Measurements from ENCODE around the gene GLRX3. TPM values are rescaled to one million over a fixed set of nuclear protein-coding genes. Genes with fewer than 3 reads are reported as not detected.

The GLRX3 gene
- total RNA-seq, 1 experiment from 2014 or later = 177 TPM

DNA sequence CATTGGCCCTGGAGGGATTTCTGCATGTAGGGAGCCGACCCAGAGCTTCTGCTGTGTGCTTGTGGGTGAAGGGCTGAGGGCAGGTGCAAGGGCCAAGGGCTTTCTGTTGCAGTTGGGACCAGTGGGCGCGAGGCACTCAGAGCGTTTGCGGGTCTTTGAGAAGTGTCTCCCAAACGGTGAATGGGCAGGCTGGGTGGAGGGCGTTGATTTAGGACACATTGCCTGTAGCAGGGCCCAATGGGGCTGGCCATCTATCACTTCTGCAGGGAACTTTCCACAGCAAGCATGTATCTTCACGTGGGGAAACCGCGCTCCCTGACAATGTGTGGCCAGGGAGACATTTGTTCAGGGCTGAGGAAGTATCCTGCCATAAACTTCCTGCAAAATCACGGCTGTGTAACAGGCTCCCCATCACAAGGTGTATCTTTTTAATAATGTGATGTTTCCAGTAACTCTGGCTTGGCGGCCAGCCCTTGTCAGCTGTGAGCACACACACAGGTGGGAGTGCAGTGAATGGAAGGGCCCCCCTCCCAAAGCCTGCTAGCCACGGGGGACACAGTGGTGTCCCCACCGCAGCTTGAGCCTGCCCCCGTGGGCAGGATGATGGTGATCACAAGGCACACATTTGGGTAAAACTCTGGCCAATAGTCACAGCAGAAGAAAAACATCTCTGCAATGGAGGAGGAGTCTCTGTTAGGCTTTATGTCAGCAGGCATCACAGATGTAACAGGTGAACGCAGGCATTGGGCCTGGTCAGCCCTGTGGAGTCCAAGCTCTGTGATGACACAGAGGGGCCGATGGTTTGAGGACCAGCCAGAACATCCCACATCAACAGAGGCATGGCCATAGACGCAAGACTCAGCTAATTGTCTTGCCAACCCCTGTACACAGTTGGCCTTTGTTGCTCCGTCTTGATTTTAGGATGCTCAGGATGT lies 84.3 kb downstream of the GLRX3 start:
- TF ChIP-seq CTCF (IDR thresholded peaks at IDR 0.05; ENCODE audit: unreplicated experiment) = no peak

GRCh38 chr10:130221456-130222375 lies 85.5 kb downstream of the GLRX3 start:
- H3K4me3 Mint-ChIP-seq (ENCODE audit: unreplicated experiment) = no peak overlapping the region
- no peak for TF ChIP-seq CTCF (IDR thresholded peaks at IDR 0.05; ENCODE audit: unreplicated experiment)
- peaks cover 10% of the 10 kb centered on the region for H3K27me3 Mint-ChIP-seq (ENCODE audit: insufficient read depth, unreplicated experiment)
- no peaks in the 10 kb centered on the region for H3K36me3 Mint-ChIP-seq (ENCODE audit: insufficient read depth, unreplicated experiment)
- no peak overlapping the region for H3K27ac Mint-ChIP-seq (ENCODE audit: low read depth, unreplicated experiment)
- CTCF ChIA-PET = interaction anchor here (0.9 kb wide), 1 partner anchor 9 kb away, joined by 3 read pairs; no protein-coding TSS in a partner anchor
- BruUV-seq (replicated peaks) = no TSS peak
- no peak for DNase-seq (ENCODE audit: unreplicated experiment)
- POLR2A ChIA-PET = no interaction called here
- intact Hi-C loops (cut with micrococcal nuclease) = no loop called here
- H3K4me1 Mint-ChIP-seq (ENCODE audit: insufficient read depth, unreplicated experiment) = no peaks in the 10 kb centered on the region
- H3K9me3 Mint-ChIP-seq (ENCODE audit: unreplicated experiment) = no peaks in the 10 kb centered on the region

More for the DNA sequence above, 84.3 kb downstream of the GLRX3 start:
- Mint-ChIP-seq H3K27ac (ENCODE audit: low read depth, unreplicated experiment) (no peak overlapping the region), H3K36me3 (ENCODE audit: insufficient read depth, unreplicated experiment) (no peaks in the 10 kb centered on the region), H3K4me3 (ENCODE audit: unreplicated experiment) (no peak overlapping the region), H3K4me1 (ENCODE audit: insufficient read depth, unreplicated experiment) (no peaks in the 10 kb centered on the region), H3K27me3 (ENCODE audit: insufficient read depth, unreplicated experiment) (peaks cover 10% of the 10 kb centered on the region), H3K9me3 (ENCODE audit: unreplicated experiment) (no peaks in the 10 kb centered on the region)
- ChIA-PET POLR2A (no interaction called here), CTCF (interaction anchor here (0.6 to 0.9 kb wide), 3 partner anchors 10 to 840 kb away, joined by 3 read pairs; no protein-coding TSS in a partner anchor)
- BruUV-seq (replicated peaks) = no TSS peak
- intact Hi-C loops (cut with micrococcal nuclease) = no loop called here
- DNase-seq (ENCODE audit: unreplicated experiment) = no peak

DNA sequence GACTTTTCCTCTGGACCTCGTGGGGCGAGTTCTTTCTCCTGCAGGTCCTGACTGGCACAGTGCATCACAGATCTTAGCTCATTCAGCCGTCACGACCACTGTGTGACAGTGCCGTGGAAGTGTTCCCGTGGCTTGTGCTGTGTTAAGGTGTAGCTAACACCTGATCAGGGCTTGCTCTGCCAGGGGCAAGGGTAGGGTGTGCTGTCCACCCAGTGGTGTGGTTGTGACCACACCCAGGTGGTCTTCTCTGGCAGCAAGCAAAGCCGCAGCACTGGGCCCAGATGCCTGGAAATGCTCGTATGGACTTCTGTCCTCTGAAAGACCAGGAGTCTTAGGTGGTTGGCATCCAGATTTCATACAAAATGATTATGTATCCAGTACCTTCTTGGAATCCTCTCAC lies 86.2 kb downstream of the GLRX3 start:
- ChIA-PET POLR2A (no interaction called here), CTCF (no interaction called here)
- DNase-seq (ENCODE audit: unreplicated experiment) = no peak
- Mint-ChIP-seq H3K36me3 (ENCODE audit: insufficient read depth, unreplicated experiment) (no peaks in the 10 kb centered on the region), H3K4me1 (ENCODE audit: insufficient read depth, unreplicated experiment) (no peaks in the 10 kb centered on the region), H3K27ac (ENCODE audit: low read depth, unreplicated experiment) (no peak overlapping the region), H3K27me3 (ENCODE audit: insufficient read depth, unreplicated experiment) (peaks cover 10% of the 10 kb centered on the region), H3K4me3 (ENCODE audit: unreplicated experiment) (no peak overlapping the region), H3K9me3 (ENCODE audit: unreplicated experiment) (peaks cover 3% of the 10 kb centered on the region)
- no TSS peak for BruUV-seq (replicated peaks)
- no peak for TF ChIP-seq CTCF (IDR thresholded peaks at IDR 0.05; ENCODE audit: unreplicated experiment)
- intact Hi-C loops (cut with micrococcal nuclease) = no loop called here

DNA sequence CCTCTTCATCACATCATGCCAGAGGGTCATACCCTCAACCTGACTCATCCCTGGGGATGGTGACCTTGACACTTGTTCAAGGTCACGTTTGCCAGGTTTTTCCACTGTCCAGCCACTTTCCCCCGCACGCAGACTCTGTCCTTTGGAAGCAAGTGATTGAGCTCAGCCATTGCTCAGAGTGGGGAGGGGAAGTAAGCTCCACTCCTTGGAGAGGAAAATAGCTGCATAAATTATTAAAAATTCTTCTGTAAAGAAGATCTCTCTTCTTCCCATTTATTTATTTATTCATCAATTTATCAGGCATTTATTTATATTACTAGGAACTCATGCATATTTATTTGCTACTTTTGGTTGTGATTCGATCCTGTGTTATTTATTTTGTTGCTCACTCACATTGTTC lies 88.0 kb downstream of the GLRX3 start:
- intact Hi-C loops (cut with micrococcal nuclease) = no loop called here

More for the DNA sequence above, 88.0 kb downstream of the GLRX3 start:
- ChIA-PET CTCF (interaction anchor here (1.4 kb wide), 1 partner anchor 1649 kb away, joined by 6 read pairs; no protein-coding TSS in a partner anchor), POLR2A (no interaction called here)
- TF ChIP-seq CTCF (IDR thresholded peaks at IDR 0.05; ENCODE audit: unreplicated experiment) = no peak
- Mint-ChIP-seq H3K4me1 (ENCODE audit: insufficient read depth, unreplicated experiment) (no peaks in the 10 kb centered on the region), H3K27ac (ENCODE audit: low read depth, unreplicated experiment) (no peak overlapping the region), H3K4me3 (ENCODE audit: unreplicated experiment) (no peak overlapping the region), H3K9me3 (ENCODE audit: unreplicated experiment) (peaks cover 6% of the 10 kb centered on the region), H3K36me3 (ENCODE audit: insufficient read depth, unreplicated experiment) (no peaks in the 10 kb centered on the region), H3K27me3 (ENCODE audit: insufficient read depth, unreplicated experiment) (peaks cover 10% of the 10 kb centered on the region)
- BruUV-seq (replicated peaks) = no TSS peak
- no peak for DNase-seq (ENCODE audit: unreplicated experiment)

Measured in MCF 10A (cell line).